Astrocyte of the cerebellum (primary cell): ENCODE data around the gene CFAP61.

ENCODE experiments used
- DNase-seq: peaks from one replicate; pipeline ENCODE4 v3.0.0-alpha.2; 2011; ENCODE audit warnings: low read depth
- H3K4me3 ChIP-seq: 2 replicates; pipeline ENCODE4 v1.5.1; 2011; ENCODE audit warnings: mild to moderate bottlenecking, low read depth, low read length, moderate library complexity
- CTCF ChIP-seq: IDR thresholded peaks from 2 replicates; pipeline ENCODE4 v1.5.1; 2012; ENCODE audit warnings: low read length, low read depth, moderate library complexity, mild to moderate bottlenecking; ENCODE audit errors: missing control alignments
- in situ Hi-C: cut with HindIII; loops from 2 replicates; pipeline ENCODE4 v1.10.0; 2017; ENCODE audit warnings: low sequenced_read_pairs

Gene CFAP61

GRCh38 chr20:20174089-20174835 lies 121.9 kb downstream of the CFAP61 start:
- no peak for DNase-seq
- no peak for TF ChIP-seq CTCF
- no peak overlapping the region for H3K4me3 ChIP-seq
- in situ Hi-C loops: no loop called here

DNA sequence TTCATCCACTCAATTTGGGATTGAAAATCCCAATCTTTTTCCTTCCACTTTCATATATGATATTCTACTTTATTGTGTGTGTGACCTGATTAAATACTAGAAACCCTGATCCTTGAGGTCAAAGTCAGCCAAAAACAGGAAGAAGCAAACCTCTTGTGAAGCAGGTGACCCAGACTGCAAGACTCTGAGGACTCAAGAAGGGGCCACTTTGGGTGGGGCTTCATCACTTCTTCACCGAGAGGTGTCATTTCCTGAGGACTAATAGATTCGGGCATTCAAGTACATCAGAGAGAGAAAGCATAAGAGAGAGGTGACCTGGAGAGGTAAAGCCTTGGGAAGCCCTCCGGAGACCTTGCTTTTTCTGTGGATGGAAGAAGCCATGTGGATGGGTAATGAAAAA lies 129.0 kb downstream of the CFAP61 start:
- no peak for DNase-seq
- in situ Hi-C loops: no loop called here
- no peak for TF ChIP-seq CTCF
- H3K4me3 ChIP-seq: no peak overlapping the region

GRCh38 chr20:20184149-20184548 lies 131.8 kb downstream of the CFAP61 start:
- no peak overlapping the region for H3K4me3 ChIP-seq
- in situ Hi-C loops: no loop called here
- no peak for DNase-seq
- peak; percentile 15 for TF ChIP-seq CTCF

DNA sequence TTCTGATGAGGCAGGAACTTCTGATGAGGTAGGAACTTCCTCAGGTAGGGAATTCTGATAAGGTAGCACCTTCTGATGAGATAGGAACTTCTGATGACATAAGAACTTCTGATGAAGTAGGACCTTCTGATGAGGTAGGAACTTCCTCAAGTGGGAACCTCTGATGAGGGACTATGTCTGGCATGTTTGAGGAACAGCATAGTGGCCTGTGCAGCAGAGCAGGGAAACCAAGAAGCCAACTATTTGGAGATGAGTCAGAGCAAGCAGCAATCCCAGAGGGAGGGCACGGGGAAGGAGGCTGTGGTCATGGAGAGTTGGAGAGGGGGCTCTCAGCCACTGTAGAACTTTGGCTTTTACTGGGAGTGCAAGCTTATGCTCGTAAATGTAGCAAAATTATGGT lies 132.4 kb downstream of the CFAP61 start:
- in situ Hi-C loops: no loop called here
- no peak for DNase-seq
- no peak overlapping the region for H3K4me3 ChIP-seq
- no peak for TF ChIP-seq CTCF

GRCh38 chr20:20188647-20189046 lies 136.3 kb downstream of the CFAP61 start:
- in situ Hi-C loops: no loop called here
- DNase-seq: no peak
- no peak overlapping the region for H3K4me3 ChIP-seq
- no peak for TF ChIP-seq CTCF

DNA sequence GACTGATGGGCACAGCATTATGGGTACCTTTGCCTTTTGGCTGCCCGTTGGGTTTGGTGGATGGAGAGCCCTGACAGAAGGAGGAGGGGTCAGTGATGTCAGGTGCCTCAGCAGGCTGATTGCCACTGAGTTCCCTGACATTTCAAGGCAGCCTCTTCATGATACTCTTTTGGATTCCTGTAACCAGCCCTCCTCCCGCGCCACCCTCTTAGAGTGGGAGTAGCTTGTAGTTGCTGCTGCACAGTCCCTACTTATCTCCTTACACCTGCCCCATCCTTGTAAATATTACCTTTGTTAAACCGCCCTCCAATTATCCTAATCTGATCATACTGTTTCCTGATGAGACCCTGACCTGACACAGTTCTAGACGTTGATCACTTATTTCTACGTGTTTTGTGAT lies 140.0 kb downstream of the CFAP61 start:
- no peak for TF ChIP-seq CTCF
- H3K4me3 ChIP-seq: no peak overlapping the region
- no peak for DNase-seq
- in situ Hi-C loops: no loop called here
